GM19240 (cell line): ENCODE measurements around the gene ADARB2.

Experiments used
- DNase-seq: peaks from one replicate; pipeline ENCODE4 v3.0.0; 2011; ENCODE audit warnings: low spot score; ENCODE audit not compliant: insufficient read length

ADARB2 gene

GRCh38 chr10:1412531-1413189, 324.7 kb downstream of the ADARB2 start:
- DNase-seq, result no peak

DNA sequence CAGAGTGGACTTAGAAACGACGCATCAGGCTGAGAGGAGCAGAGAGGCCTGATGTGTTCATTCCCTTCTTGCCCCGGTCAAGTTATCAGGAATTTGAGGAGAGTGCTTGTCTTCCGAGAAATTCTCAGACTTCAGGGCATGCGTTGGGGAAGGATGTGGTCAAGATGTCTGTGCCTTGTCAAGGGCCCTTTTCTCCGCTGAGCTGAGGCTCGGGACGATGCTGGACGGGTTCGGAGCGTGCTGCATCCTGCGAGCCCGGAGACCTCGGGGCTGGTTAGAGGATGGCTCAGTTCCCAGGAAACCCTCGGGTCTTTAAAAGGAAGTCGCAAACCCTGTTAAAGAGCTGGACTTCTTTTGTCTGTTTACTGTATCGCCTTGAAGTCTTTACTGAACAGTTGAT, 325.4 kb downstream of the ADARB2 start:
- DNase-seq, result no peak

- no peak for DNase-seq
These were observed 325.9 kb downstream of the ADARB2 start for GRCh38 chr10:1411451-1411850.

DNA sequence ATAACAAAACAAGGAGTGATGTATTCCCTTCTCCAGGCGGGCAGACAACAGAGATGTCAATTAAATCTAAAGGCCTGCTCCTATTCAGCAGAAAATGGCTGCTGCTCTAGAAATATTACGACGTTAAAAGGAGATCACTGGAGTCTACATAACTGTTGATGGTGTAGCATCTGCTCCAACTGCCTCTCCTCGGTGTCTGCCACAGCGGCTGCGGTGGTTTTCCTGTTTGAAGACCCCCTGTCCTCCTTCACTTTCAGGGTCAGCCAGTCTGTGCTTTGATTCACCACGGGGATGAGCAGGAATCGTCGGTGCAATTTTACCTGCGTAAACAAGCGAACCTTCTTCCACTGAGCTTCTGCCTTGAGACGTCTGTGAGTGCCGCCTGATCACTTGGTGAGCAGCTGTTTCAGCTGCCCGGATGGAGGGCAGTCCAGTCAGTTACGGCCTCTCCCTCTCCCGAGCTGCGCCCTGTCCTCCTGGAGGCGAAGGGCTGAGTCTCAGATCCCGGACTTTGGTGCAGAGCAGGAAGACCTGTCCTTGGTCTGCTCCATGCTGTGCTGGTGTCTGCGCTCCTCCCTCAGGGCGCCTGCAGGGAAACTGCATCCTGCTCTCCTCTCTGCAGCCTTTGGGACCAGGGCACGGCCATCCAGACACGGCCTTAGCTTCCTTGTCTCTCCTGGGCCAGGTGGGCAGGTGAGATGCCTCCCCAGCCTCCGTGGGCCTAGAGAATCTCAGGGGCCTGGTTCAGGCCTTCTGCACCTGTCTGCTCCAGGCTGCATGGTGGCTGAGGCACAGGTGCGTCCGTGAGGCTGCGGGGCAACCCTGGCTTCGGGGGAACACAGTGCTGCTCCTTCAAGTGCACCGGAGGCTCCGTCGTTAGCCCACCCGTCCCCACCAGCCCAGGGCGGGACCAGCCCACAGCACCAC, 326.6 kb downstream of the ADARB2 start:
- no peak for DNase-seq

GRCh38 chr10:1410032-1410431, 327.3 kb downstream of the ADARB2 start:
- DNase-seq, result no peak

- no peak for DNase-seq
These were observed 327.9 kb downstream of the ADARB2 start for GRCh38 chr10:1409392-1409791.

GRCh38 chr10:1408651-1409367, 328.5 kb downstream of the ADARB2 start:
- no peak for DNase-seq

- DNase-seq, result no peak
These were observed 330.1 kb downstream of the ADARB2 start for GRCh38 chr10:1406967-1407945.

DNA sequence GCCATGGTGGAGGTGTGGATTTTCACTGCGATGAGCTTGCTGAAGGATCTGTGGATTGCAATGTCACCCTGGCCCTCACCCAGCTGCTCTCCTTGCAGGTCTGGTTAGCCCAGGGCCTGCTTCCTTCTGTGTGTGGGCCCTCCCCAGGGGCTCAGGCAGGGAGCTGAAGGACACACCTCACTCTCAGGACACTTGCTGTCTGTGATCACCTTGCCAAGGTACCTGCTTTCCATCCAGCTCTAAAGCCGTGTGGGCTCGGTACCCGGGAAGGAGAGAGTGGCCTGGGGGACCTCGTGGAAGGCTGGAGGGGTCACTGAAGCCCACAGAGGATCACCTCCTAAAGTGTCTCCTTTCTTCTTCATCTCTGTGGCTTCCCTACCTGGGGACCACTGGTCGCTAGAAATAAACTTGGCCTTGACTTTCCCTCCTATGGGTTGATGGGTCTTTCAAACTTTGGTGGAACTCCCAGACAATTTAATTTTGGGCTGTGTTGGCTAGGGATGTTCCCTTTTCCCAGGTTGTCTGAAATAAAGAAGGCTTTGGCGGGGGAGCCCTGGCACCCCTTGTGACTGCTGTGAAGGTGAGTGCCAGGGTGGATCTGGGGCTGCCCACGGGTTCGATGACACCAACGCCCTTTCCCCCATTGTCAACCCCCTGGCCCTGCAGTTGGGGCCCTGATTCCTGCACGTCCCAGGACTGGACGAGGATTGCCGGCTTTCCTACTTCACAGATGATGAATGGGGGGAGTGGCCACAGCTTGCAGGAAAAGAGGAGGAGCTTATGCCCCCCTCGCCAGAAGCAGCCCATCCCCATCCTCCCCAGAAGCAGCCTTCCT, 331.0 kb downstream of the ADARB2 start:
- no peak for DNase-seq

DNA sequence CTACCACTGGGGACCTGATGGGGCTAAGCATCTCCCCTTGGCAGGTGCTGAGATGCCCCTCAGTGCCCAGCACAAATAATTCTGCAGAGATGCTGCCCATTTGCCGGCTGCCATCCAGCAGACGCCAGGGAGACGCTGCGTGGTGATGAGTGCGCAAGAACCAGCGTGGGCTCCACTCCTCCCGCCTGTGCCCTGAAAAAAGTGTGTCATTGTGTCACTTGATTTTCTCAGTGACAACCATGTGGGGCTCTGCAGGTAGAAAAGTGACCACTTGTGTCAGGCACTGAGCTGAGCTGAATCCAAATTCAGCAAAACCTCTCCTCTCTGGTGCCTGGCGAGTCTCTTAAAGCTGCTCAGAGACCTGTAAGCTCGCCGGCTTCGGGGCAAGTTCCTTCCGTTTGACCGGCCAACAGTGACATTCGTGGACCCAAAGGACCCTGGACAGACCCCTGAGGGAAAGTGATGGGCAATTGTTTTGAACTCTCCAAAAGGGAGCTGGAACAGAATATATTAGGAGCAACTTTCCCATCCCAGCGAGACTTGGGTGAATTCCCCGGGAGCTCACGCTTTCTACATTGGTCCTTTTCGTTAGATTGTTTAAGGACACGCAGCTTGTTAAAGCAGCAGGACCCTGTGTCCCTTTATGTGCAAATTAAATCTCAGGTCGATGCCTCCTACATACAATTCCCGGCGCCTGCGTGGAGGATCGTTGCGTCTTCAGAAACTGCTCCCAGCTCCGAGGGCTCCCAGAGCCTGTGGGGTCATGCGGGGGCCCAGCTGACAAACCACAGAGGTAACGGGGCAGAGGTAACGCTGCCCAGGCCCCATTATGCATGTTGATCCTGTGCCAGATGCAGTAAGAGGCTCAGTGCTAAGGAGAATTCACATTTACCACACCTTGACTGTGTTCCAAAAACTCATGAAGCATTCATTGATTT, 332.7 kb downstream of the ADARB2 start:
- DNase-seq, result no peak

- DNase-seq, result no peak
These were observed 333.6 kb downstream of the ADARB2 start for GRCh38 chr10:1403508-1404322.

DNA sequence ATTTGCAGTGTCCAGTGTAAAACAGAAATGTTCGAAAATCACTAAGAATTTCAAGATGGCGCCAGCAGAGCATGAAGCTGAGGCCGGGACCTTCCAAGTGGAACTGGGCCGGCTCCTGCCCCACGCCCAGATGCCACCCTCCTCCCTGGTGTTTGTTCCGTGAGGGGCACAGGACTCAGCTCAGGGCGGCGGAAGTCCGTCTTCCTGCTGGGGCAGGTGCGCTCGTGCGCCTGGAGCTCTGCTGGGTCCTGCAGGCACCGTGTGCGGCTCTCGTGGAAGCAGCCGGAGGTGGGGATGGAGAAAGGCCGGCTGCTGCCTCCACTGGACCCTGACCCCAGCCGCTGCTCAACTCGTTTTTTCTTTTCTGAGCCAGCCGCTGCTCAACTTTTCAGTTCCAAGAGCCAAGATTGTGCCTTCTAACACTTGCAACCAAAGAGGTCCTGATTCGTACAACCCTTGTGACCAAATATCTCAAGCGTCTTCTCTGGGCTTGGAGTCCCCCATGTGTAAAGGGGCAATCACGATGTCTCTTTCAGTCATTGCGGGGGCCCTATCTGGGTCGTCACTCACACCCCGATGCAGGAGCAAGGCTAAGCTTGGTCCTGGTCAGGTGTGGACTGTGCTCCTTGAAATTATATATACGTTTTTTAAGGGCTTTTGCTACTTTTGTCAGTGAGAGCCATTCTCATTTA, 334.4 kb downstream of the ADARB2 start:
- no peak for DNase-seq

DNA sequence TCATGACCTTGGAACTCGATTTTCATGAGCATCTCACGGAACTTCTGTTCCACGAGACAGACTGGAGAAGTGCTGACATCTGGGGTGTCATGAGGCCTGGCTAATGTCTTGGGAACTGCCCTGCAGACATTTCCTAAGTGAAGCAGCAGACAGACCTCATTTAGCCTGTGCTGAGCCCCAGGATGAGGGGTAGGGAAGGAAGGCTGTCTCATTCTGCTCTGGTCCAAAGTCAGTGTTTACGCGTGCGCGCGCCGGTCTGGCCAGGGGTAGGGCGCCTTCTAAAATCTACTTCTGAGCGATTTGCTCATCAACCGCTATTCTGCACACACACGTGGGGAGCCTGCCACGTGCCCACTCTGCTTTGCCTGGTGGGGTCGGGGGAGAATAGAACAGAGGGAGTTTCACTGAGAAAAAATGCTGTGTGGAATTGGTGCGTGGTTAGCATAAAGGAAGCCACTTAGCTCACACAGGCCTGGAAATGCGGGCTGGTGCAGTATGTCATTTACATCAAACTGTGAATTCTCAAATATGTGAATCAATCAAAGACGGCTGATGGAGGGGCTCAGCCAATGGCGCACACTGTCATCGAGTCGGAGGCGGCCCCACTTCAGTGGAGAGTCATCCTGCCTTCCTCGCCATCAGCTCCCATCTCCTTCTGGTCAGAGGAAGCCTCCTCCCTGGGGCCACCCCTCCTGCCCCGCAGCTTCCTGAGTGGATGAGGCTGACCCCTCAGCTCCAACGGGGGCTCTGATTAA, 335.1 kb downstream of the ADARB2 start:
- no peak for DNase-seq

DNA sequence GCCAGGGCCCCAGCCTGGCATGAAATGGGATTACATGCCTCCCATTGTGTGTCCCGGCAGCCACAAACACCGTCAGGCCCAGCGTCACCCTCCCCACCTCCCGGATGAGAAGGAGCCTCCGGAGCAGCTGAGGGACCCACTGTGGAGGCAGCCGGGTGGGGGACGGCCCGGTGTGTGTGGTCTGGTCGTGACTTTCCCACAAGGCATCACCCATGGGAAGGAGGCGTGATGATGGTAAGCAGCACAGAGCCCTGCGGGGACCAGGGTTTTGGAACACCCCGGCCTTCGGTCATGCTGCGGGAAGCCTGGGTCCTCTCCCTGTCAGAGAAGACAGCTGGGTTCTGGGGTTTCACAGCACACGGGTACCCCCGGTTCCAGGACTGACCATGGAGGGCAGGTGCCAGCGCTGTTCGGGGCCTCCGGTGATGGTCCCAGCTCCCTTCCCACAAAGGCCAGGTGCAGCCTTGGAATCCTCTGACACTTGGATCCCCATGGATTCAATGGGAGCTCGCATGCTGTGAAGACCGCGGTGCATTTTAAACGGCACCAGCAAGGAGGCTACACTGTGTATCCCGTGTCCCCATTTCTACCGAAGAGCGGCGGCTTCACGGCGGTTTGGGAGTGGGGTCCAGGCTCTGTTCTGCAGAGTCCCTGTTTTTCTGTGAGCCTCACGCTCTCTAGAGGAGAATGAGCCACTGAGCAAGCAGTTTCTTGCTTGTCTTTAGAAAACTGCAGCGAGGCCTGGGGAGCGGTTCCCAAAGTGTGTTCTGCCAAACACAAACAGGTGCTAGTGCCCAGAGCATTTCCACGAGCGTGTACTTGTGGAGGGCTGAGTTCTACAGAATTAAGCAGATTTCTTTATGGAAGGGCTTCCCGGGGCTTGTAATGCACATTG, 336.0 kb downstream of the ADARB2 start:
- no peak for DNase-seq
